ENCODE data around the gene ARHGAP44.

ARHGAP44 gene

DNA sequence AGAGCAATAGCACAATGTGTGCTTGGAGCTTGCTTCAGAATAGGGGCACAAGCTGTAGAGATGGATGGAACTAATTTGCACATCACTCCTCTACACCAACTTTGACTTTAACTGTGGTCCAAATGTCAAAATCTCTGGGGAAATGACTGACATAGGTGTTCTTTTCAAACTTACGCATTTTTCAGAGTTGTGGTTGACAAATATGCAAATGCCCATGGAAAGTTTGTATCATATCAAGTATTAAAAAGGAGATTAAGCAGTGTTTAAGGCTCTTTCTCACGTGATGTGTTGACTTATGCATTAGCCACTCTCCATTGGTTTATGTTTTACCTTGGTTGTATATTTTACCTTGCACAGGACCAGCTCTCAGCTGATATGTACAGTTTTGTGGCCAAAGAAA, 151.4 kb downstream of the ARHGAP44 start:
- H3K36me3 Mint-ChIP-seq (ENCODE audit: low read depth): peaks cover 30% of the 10 kb centered on the region
- H3K9me3 Mint-ChIP-seq: peaks cover 20% of the 10 kb centered on the region
- TF ChIP-seq, protein P1, sequence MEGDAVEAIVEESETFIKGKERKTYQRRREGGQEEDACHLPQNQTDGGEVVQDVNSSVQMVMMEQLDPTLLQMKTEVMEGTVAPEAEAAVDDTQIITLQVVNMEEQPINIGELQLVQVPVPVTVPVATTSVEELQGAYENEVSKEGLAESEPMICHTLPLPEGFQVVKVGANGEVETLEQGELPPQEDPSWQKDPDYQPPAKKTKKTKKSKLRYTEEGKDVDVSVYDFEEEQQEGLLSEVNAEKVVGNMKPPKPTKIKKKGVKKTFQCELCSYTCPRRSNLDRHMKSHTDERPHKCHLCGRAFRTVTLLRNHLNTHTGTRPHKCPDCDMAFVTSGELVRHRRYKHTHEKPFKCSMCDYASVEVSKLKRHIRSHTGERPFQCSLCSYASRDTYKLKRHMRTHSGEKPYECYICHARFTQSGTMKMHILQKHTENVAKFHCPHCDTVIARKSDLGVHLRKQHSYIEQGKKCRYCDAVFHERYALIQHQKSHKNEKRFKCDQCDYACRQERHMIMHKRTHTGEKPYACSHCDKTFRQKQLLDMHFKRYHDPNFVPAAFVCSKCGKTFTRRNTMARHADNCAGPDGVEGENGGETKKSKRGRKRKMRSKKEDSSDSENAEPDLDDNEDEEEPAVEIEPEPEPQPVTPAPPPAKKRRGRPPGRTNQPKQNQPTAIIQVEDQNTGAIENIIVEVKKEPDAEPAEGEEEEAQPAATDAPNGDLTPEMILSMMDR (IDR thresholded peaks at IDR 0.05; ENCODE audit: unreplicated experiment in 3 of 3): no peak
- no peak overlapping the region for H3K27ac Mint-ChIP-seq
- H3K4me3 Mint-ChIP-seq: no peak overlapping the region
- H3K27me3 Mint-ChIP-seq (ENCODE audit: low read depth): no peaks in the 10 kb centered on the region
- no peaks in the 10 kb centered on the region for H3K4me1 Mint-ChIP-seq

DNA sequence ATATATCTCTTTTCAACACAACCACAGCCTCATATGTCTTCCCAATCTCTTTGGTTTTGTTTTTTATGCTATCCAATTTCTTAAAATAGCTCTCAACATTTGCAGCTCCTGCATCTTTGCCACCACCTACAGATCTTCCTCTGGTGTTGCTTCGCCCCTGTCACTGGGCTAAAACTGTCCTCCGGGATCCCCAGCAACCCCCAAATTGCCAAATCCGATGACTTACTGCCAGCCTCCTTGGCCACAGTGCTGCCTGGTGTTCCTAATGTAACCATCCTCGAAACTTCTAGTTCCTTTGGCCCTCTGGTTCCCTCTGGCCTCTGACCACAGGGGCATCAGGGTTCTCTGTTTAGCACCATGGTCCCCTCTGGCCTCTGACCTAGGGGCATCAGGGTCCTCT, 157.7 kb downstream of the ARHGAP44 start:
- H3K27me3 Mint-ChIP-seq (ENCODE audit: low read depth): no peaks in the 10 kb centered on the region

DNA sequence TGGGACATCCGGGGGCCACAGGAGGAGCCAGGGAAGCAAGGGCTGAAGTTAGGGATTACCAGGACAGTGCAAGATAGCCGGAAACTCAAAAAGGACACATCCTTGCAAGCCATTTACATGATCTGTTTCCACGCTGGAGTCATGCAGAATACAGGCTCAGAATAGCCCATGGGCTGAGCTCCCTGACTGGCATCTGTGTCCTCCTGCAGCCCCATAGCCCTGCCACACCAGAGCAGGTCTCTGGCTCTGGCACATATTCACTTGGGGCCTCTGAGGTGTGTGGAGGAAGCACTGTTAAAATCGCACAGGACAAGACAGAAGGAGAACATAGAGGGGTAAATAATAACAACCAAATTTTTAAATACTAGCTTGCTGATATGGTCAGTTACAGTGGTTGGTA, 162.7 kb downstream of the ARHGAP44 start:
- peaks cover 8% of the 10 kb centered on the region for H3K9me3 Mint-ChIP-seq
- TF ChIP-seq, protein P1 (IDR thresholded peaks at IDR 0.05; ENCODE audit: unreplicated experiment in 3 of 3): no peak
- H3K4me3 Mint-ChIP-seq: no peak overlapping the region
- peaks cover 63% of the 10 kb centered on the region for H3K36me3 Mint-ChIP-seq (ENCODE audit: low read depth)
- H3K4me1 Mint-ChIP-seq: no peaks in the 10 kb centered on the region
- no peak overlapping the region for H3K27ac Mint-ChIP-seq
- no peaks in the 10 kb centered on the region for H3K27me3 Mint-ChIP-seq (ENCODE audit: low read depth)

More for the DNA sequence above, 157.7 kb downstream of the ARHGAP44 start:
- H3K4me3 Mint-ChIP-seq: no peak overlapping the region
- peaks cover 46% of the 10 kb centered on the region for H3K36me3 Mint-ChIP-seq (ENCODE audit: low read depth)
- no peaks in the 10 kb centered on the region for H3K9me3 Mint-ChIP-seq
- H3K4me1 Mint-ChIP-seq: no peaks in the 10 kb centered on the region
- no peak overlapping the region for H3K27ac Mint-ChIP-seq
- TF ChIP-seq, protein P1 (IDR thresholded peaks at IDR 0.05; ENCODE audit: unreplicated experiment in 3 of 3): no peak

DNA sequence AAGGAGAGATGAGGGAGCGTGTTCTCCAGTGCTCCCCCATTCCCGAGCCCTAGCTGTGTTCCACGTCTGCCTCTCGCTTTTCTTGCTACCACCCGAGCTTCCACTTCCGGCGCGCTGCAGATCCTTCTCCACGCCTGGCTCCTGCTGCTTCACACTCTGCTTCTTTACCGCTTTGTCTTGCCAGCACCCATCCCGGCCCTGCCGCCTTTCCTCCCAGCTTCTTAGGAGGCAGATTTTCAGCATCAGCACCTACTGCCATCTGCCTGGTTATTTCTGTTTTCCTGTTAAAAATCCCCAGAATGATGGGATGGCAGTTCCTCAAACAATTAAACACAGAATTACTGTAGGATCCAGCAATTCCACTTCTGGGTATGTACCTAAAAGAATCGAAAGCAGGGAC, 163.9 kb downstream of the ARHGAP44 start:
- TF ChIP-seq, protein P1 (IDR thresholded peaks at IDR 0.05; ENCODE audit: unreplicated experiment in 3 of 3): no peak
- H3K27me3 Mint-ChIP-seq (ENCODE audit: low read depth): no peaks in the 10 kb centered on the region
- H3K27ac Mint-ChIP-seq: no peak overlapping the region
- H3K4me1 Mint-ChIP-seq: no peaks in the 10 kb centered on the region
- H3K36me3 Mint-ChIP-seq (ENCODE audit: low read depth): peaks cover 67% of the 10 kb centered on the region
- H3K9me3 Mint-ChIP-seq: peaks cover 11% of the 10 kb centered on the region
- H3K4me3 Mint-ChIP-seq: no peak overlapping the region

DNA sequence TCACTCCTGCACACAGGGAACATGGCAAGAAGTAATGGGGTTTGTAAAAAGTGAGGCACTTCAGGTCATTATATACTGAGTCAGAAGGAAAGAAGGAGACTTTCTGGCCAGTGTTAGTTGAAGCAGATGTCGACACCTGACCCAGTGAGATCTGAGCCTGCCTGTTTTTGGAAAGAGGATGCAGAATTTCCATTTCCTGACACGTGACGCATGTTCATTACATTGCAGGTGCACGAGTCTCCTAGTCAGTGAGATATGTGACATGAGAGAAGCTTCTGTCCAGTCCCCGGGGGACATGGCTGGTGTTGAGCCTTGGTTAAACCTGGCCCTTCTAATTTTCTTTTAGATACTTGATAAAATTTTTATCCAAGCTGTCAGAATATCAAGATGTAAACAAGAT, 166.2 kb downstream of the ARHGAP44 start:
- H3K36me3 Mint-ChIP-seq (ENCODE audit: low read depth): peaks cover 73% of the 10 kb centered on the region
- H3K4me1 Mint-ChIP-seq: no peaks in the 10 kb centered on the region
- TF ChIP-seq, protein P1 (IDR thresholded peaks at IDR 0.05; ENCODE audit: unreplicated experiment in 3 of 3): no peak
- H3K4me3 Mint-ChIP-seq: no peak overlapping the region
- H3K9me3 Mint-ChIP-seq: peaks cover 11% of the 10 kb centered on the region
- H3K27ac Mint-ChIP-seq: no peak overlapping the region
- H3K27me3 Mint-ChIP-seq (ENCODE audit: low read depth): no peaks in the 10 kb centered on the region

DNA sequence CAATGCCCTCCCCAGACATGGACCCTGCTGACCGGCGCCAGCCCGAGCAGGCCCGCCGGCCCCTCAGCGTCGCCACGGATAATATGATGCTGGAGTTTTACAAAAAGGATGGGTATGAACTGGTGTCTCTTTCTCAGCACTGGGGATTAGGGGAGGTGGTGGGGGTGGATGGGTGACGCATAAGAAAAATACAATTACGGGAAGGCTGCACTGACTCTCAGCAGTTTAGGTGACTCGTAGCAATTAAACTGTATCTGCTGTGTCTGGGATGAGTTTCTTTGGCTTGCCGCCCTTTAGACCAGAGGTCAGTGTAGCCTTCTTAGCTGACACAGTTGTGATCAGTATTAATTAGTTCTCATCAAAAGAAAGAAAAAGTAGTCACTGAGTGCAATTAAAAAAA, 169.5 kb downstream of the ARHGAP44 start:
- Mint-ChIP-seq H3K27ac (no peak overlapping the region), H3K9me3 (peaks cover 11% of the 10 kb centered on the region), H3K4me3 (no peak overlapping the region), H3K36me3 (ENCODE audit: low read depth) (peaks cover 53% of the 10 kb centered on the region), H3K27me3 (ENCODE audit: low read depth) (no peaks in the 10 kb centered on the region), H3K4me1 (no peaks in the 10 kb centered on the region)
- TF ChIP-seq, protein P1 (IDR thresholded peaks at IDR 0.05; ENCODE audit: unreplicated experiment in 3 of 3): no peak

All from nephron (organoid).